ENCODE results near the gene GLYR1.

DNA sequence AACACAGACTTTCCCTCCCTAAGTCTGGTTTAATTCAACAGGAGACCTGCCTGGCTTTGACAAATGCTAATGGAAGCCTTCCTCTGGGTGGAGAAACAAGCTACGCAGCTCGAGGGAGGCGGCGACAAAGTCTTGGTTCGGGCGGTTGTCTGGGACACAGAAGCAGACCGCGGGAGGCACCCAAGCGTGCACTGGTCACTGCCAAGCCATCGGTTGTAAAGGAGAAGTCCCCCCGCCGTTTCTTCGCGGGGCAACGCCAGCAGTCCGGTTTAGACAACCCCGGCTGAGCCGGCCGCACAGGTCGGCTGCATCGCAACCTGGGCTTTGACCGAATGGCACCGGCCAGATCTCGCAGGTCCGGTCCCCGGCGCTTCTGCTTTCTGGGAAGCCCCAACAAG is 586 bp downstream of the GLYR1 start:
- TF ChIP-seq, protein P1, sequence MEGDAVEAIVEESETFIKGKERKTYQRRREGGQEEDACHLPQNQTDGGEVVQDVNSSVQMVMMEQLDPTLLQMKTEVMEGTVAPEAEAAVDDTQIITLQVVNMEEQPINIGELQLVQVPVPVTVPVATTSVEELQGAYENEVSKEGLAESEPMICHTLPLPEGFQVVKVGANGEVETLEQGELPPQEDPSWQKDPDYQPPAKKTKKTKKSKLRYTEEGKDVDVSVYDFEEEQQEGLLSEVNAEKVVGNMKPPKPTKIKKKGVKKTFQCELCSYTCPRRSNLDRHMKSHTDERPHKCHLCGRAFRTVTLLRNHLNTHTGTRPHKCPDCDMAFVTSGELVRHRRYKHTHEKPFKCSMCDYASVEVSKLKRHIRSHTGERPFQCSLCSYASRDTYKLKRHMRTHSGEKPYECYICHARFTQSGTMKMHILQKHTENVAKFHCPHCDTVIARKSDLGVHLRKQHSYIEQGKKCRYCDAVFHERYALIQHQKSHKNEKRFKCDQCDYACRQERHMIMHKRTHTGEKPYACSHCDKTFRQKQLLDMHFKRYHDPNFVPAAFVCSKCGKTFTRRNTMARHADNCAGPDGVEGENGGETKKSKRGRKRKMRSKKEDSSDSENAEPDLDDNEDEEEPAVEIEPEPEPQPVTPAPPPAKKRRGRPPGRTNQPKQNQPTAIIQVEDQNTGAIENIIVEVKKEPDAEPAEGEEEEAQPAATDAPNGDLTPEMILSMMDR (IDR thresholded peaks at IDR 0.05) = no peak
- peak in 1 of 4 donors; percentile 27 for TF ChIP-seq POLR2A (IDR thresholded peaks at IDR 0.05)
